DND-41 (cell line): ENCODE results near the gene DDX24.

Experiments
- ATAC-seq: fragments of 200-7000 bp; cut with Tn5 transposase; 3 replicates; pipeline ENCODE4 v1.9.1; 2021; ENCODE audit warnings: low read depth; ENCODE audit not compliant: insufficient read depth
- DNase-seq: peaks from one replicate; pipeline ENCODE4 v3.0.0-alpha.2; 2020
- H2AFZ ChIP-seq: 2 replicates; pipeline ENCODE4 v1.6.0; 2012; ENCODE audit warnings: low read depth, low read length
- H3K27ac ChIP-seq: 2 replicates; pipeline ENCODE4 v1.5.1; 2012; ENCODE audit warnings: low read length, inconsistent platforms
- H3K27me3 ChIP-seq: fragments of 200-600 bp; sonication (generic); 2 replicates; pipeline ENCODE4 v1.6.0; 2012; ENCODE audit warnings: low read length, mild to moderate bottlenecking, inconsistent platforms; ENCODE audit not compliant: insufficient read depth, poor library complexity
- H3K36me3 ChIP-seq: 2 replicates; pipeline ENCODE4 v1.5.1; 2012; ENCODE audit warnings: low read length, inconsistent platforms; ENCODE audit not compliant: insufficient read depth
- H3K4me1 ChIP-seq: 2 replicates; pipeline ENCODE4 v1.5.1; 2012; ENCODE audit warnings: mild to moderate bottlenecking, low read length; ENCODE audit not compliant: insufficient read depth
- H3K4me2 ChIP-seq: 2 replicates; pipeline ENCODE4 v1.6.0; 2012; ENCODE audit warnings: mild to moderate bottlenecking, moderate library complexity, low read length, inconsistent platforms; ENCODE audit not compliant: insufficient read depth
- H3K4me3 ChIP-seq, 2 experiments: fragments of 200-600 bp in 1 of 2; shearing (Covaris generic) in 1 of 2; 2 replicates each; pipeline ENCODE4 v1.5.1; 2012 to 2016; ENCODE audit warnings: inconsistent platforms in 2 of 2, low read length in 2 of 2, mild to moderate bottlenecking in 2 of 2, low read depth in 1 of 2, moderate library complexity in 1 of 2
- H3K79me2 ChIP-seq: 2 replicates; pipeline ENCODE4 v1.6.0; 2012; ENCODE audit warnings: low read length, inconsistent platforms; ENCODE audit not compliant: insufficient read depth
- H3K9ac ChIP-seq: 2 replicates; pipeline ENCODE4 v1.6.0; 2012; ENCODE audit warnings: low read depth, mild to moderate bottlenecking, inconsistent platforms, low read length, moderate library complexity
- H3K9me3 ChIP-seq: 2 replicates; pipeline ENCODE4 v1.5.1; 2012; ENCODE audit warnings: low read length, moderate library complexity, mild to moderate bottlenecking, inconsistent platforms; ENCODE audit not compliant: insufficient read depth, severe bottlenecking
- H4K20me1 ChIP-seq: 2 replicates; pipeline ENCODE4 v1.6.0; 2012; ENCODE audit warnings: low read length; ENCODE audit not compliant: insufficient read depth
- CTCF ChIP-seq: IDR thresholded peaks from 2 replicates; pipeline ENCODE4 v1.5.1; 2012; ENCODE audit warnings: borderline replicate concordance, low read length, moderate library complexity, mild to moderate bottlenecking; ENCODE audit not compliant: poor library complexity, severe bottlenecking; ENCODE audit errors: extremely low read depth
- EZH2 ChIP-seq: IDR thresholded peaks from 3 replicates; pipeline ENCODE4 v1.6.1; 2012; ENCODE audit warnings: borderline replicate concordance, low read depth, mild to moderate bottlenecking, moderate library complexity, low read length, inconsistent platforms; ENCODE audit not compliant: severe bottlenecking

DDX24 gene

GRCh38 chr14:94036313-94037167 is 44.5 kb downstream of the DDX24 start:
- H3K9me3 ChIP-seq: no peaks in the 10 kb centered on the region
- H3K27ac ChIP-seq: no peak overlapping the region
- no peak overlapping the region for H3K4me3 ChIP-seq
- H3K36me3 ChIP-seq: no peaks in the 10 kb centered on the region
- ATAC-seq (peak; percentile 98), DNase-seq (peak; percentile 73)
- peaks cover 7% of the 10 kb centered on the region for H4K20me1 ChIP-seq
- H3K4me2 ChIP-seq: no peak overlapping the region
- no peaks in the 10 kb centered on the region for H3K4me1 ChIP-seq
- TF ChIP-seq EZH2 (no peak), CTCF (peak; percentile 91)
- H2AFZ ChIP-seq: no peak overlapping the region
- no peak overlapping the region for H3K9ac ChIP-seq
- no peaks in the 10 kb centered on the region for H3K79me2 ChIP-seq
- H3K27me3 ChIP-seq: peaks cover 3% of the 10 kb centered on the region

- no peaks in the 10 kb centered on the region for H3K36me3 ChIP-seq
- H3K9ac ChIP-seq: no peak overlapping the region
These were observed 46.1 kb downstream of the DDX24 start for GRCh38 chr14:94034886-94035285.

GRCh38 chr14:94031883-94032279 is 49.1 kb downstream of the DDX24 start:
- no peaks in the 10 kb centered on the region for H3K79me2 ChIP-seq
- no peak overlapping the region for H3K4me3 ChIP-seq
- ATAC-seq (no peak), DNase-seq (no peak)
- H4K20me1 ChIP-seq: no peaks in the 10 kb centered on the region; the same call in none of the 2 replicates
- no peaks in the 10 kb centered on the region for H3K4me1 ChIP-seq
- H3K36me3 ChIP-seq: no peaks in the 10 kb centered on the region
- no peak overlapping the region for H3K27ac ChIP-seq
- H3K9ac ChIP-seq: no peak overlapping the region
- H3K9me3 ChIP-seq: no peaks in the 10 kb centered on the region
- H3K4me2 ChIP-seq: no peak overlapping the region
- H2AFZ ChIP-seq: no peak overlapping the region
- TF ChIP-seq CTCF (no peak), EZH2 (no peak)
- H3K27me3 ChIP-seq: no peaks in the 10 kb centered on the region

More at GRCh38 chr14:94034886-94035285, 46.1 kb downstream of the DDX24 start:
- no peak overlapping the region for H3K4me2 ChIP-seq
- H3K4me3 ChIP-seq: no peak overlapping the region
- H3K27me3 ChIP-seq: peaks cover 3% of the 10 kb centered on the region
- no peaks in the 10 kb centered on the region for H3K9me3 ChIP-seq
- no peak overlapping the region for H2AFZ ChIP-seq
- H4K20me1 ChIP-seq: peaks cover under 1% of the 10 kb centered on the region; the same call in 1 of the 2 replicates
- DNase-seq (no peak), ATAC-seq (no peak)
- H3K27ac ChIP-seq: no peak overlapping the region
- no peaks in the 10 kb centered on the region for H3K79me2 ChIP-seq
- TF ChIP-seq EZH2 (no peak), CTCF (no peak)
- H3K4me1 ChIP-seq: no peaks in the 10 kb centered on the region
